ENCODE measurements around the gene CD27. TPM values are rescaled to one million over a fixed set of nuclear protein-coding genes. Genes with fewer than 3 reads are reported as not detected.

CD27 gene
- total and polyA plus RNA-seq, 9 of the 15 experiments (the other 6 are each of a cell fraction or from before 2014, with no cell fraction given), result 0.24 TPM; not detected in 8

DNA sequence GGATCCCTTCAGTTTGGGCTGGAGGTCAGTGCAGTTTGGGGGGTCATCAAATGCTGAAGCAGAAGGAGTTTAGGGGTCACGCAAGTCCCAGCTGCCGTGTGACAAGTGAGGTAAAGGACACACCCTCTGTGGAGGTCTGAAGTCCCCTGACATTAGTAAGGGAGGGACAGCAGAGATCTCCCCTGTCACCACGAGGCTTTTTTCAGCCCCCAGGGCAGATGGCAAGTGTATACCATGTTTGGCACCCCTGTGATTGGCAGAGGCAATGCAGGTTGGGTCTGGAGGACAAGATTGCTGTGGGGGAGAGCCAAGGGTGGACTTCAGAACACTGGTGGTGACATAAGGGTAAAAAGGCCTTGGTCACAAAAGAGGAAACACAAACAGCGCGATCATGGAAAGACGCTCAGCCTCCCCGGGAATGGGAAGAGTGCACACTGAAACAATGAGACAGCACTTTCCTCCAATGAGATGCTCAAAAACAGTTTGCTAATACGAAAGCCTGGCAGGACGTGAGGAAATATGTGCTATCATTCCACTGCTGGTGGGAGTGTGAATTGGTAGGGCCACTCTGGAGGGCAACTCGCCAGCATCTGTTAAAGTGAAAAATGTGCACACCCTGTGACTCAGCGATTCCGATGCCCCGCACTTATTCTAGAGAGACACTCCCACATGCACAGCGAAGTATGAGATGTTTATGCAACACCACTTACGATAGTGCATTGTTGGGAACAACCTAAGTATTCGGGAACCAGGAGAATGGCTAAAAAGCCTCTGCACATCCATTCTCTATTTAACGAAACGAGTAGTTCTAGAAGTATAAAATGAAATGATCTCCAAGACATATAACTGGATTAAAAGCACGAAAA lies 14.4 kb upstream of the CD27 start (continued):
- TF ChIP-seq, protein P1, sequence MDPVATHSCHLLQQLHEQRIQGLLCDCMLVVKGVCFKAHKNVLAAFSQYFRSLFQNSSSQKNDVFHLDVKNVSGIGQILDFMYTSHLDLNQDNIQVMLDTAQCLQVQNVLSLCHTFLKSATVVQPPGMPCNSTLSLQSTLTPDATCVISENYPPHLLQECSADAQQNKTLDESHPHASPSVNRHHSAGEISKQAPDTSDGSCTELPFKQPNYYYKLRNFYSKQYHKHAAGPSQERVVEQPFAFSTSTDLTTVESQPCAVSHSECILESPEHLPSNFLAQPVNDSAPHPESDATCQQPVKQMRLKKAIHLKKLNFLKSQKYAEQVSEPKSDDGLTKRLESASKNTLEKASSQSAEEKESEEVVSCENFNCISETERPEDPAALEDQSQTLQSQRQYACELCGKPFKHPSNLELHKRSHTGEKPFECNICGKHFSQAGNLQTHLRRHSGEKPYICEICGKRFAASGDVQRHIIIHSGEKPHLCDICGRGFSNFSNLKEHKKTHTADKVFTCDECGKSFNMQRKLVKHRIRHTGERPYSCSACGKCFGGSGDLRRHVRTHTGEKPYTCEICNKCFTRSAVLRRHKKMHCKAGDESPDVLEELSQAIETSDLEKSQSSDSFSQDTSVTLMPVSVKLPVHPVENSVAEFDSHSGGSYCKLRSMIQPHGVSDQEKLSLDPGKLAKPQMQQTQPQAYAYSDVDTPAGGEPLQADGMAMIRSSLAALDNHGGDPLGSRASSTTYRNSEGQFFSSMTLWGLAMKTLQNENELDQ (CRISPR knock-in tag; IDR thresholded peaks at IDR 0.05; ENCODE audit: borderline replicate concordance), result no peak
- TF ChIP-seq MTA3 (IDR thresholded peaks at IDR 0.05; ENCODE audit: borderline replicate concordance), result peak; percentile 50; the same call in 1 of the 2 replicates
- no peak for TF ChIP-seq ZNF695 (CRISPR knock-in tag; IDR thresholded peaks at IDR 0.05)
- TF ChIP-seq ZNF445 (CRISPR knock-in tag; IDR thresholded peaks at IDR 0.05; ENCODE audit: low read depth), result no peak
- TF ChIP-seq ZNF830 (CRISPR knock-in tag; IDR thresholded peaks at IDR 0.05), result no peak
- 0 out of 2 replicates have a peak, but pooled peaks have one; percentile 27 for TF ChIP-seq NFRKB (IDR thresholded peaks at IDR 0.05; ENCODE audit: low read depth)
- no peak for TF ChIP-seq ZNF79 (CRISPR knock-in tag; IDR thresholded peaks at IDR 0.05; ENCODE audit: low read depth)
- TF ChIP-seq NCOA1 (IDR thresholded peaks at IDR 0.05; ENCODE audit: low read depth), result peak; percentile 38; the same call in 1 of the 2 replicates
- TF ChIP-seq ZNF764 (CRISPR knock-in tag; IDR thresholded peaks at IDR 0.05; ENCODE audit: low read depth), result no peak
- TF ChIP-seq, protein P2, sequence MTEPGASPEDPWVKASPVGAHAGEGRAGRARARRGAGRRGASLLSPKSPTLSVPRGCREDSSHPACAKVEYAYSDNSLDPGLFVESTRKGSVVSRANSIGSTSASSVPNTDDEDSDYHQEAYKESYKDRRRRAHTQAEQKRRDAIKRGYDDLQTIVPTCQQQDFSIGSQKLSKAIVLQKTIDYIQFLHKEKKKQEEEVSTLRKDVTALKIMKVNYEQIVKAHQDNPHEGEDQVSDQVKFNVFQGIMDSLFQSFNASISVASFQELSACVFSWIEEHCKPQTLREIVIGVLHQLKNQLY (CRISPR knock-in tag; conservative IDR thresholded peaks at IDR 0.05), result no peak
- no peak for TF ChIP-seq CBX2 (IDR thresholded peaks at IDR 0.05; ENCODE audit: insufficient read depth, low read length, poor library complexity, severe bottlenecking)
- TF ChIP-seq IRF2 (CRISPR knock-in tag; IDR thresholded peaks at IDR 0.05), result no peak
- TF ChIP-seq, protein P3, sequence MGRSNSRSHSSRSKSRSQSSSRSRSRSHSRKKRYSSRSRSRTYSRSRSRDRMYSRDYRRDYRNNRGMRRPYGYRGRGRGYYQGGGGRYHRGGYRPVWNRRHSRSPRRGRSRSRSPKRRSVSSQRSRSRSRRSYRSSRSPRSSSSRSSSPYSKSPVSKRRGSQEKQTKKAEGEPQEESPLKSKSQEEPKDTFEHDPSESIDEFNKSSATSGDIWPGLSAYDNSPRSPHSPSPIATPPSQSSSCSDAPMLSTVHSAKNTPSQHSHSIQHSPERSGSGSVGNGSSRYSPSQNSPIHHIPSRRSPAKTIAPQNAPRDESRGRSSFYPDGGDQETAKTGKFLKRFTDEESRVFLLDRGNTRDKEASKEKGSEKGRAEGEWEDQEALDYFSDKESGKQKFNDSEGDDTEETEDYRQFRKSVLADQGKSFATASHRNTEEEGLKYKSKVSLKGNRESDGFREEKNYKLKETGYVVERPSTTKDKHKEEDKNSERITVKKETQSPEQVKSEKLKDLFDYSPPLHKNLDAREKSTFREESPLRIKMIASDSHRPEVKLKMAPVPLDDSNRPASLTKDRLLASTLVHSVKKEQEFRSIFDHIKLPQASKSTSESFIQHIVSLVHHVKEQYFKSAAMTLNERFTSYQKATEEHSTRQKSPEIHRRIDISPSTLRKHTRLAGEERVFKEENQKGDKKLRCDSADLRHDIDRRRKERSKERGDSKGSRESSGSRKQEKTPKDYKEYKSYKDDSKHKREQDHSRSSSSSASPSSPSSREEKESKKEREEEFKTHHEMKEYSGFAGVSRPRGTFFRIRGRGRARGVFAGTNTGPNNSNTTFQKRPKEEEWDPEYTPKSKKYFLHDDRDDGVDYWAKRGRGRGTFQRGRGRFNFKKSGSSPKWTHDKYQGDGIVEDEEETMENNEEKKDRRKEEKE (IDR thresholded peaks at IDR 0.05; ENCODE audit: borderline replicate concordance in 1 of 2, control insufficient read depth in 1 of 2, low read depth in 2 of 2, low read length in 1 of 2), result no peak
- TF ChIP-seq SREBF1 (IDR thresholded peaks at IDR 0.05; ENCODE audit: borderline replicate concordance, low read depth, low read length), result no peak
- no peak for TF ChIP-seq ZBTB8A (IDR thresholded peaks at IDR 0.05; ENCODE audit: partially characterized antibody)
- no peak for TF ChIP-seq BMI1 (IDR thresholded peaks at IDR 0.05; ENCODE audit: low read length)
- TF ChIP-seq BACH1 (tag; IDR thresholded peaks at IDR 0.05), result peak; percentile 97
- TF ChIP-seq, protein P4, sequence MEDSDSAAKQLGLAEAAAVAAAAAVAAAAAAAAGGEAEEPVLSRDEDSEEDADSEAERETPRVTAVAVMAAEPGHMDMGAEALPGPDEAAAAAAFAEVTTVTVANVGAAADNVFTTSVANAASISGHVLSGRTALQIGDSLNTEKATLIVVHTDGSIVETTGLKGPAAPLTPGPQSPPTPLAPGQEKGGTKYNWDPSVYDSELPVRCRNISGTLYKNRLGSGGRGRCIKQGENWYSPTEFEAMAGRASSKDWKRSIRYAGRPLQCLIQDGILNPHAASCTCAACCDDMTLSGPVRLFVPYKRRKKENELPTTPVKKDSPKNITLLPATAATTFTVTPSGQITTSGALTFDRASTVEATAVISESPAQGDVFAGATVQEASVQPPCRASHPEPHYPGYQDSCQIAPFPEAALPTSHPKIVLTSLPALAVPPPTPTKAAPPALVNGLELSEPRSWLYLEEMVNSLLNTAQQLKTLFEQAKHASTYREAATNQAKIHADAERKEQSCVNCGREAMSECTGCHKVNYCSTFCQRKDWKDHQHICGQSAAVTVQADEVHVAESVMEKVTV (CRISPR knock-in tag; IDR thresholded peaks at IDR 0.05), result no peak
- TF ChIP-seq MCM2 (IDR thresholded peaks at IDR 0.05; ENCODE audit: low read depth), result no peak
- TF ChIP-seq HNRNPL (IDR thresholded peaks at IDR 0.05; ENCODE audit: low read depth, low read length), result peak; percentile 66

Measured in K562 (cell line).